Measurements from ENCODE around the gene TSPAN9.

DNA sequence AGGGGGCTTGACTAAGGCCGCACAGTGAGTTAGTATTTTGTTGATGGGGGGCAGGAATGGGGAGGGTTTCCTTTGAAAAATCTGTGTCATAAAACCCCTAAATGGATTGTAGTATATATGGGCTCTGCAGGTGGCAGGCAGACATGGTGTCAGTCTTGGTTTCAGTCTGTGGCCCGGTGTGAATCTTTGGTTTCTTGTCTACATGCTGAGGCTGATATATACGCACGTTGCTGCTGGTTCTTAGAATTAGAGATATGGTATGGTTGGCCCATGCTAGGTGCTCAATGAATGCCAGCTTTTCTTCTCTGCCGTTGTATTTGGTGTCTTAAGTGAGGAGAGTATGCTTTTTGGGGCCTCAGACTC lies 73.1 kb downstream of the TSPAN9 start:
- TF ChIP-seq, protein P1, sequence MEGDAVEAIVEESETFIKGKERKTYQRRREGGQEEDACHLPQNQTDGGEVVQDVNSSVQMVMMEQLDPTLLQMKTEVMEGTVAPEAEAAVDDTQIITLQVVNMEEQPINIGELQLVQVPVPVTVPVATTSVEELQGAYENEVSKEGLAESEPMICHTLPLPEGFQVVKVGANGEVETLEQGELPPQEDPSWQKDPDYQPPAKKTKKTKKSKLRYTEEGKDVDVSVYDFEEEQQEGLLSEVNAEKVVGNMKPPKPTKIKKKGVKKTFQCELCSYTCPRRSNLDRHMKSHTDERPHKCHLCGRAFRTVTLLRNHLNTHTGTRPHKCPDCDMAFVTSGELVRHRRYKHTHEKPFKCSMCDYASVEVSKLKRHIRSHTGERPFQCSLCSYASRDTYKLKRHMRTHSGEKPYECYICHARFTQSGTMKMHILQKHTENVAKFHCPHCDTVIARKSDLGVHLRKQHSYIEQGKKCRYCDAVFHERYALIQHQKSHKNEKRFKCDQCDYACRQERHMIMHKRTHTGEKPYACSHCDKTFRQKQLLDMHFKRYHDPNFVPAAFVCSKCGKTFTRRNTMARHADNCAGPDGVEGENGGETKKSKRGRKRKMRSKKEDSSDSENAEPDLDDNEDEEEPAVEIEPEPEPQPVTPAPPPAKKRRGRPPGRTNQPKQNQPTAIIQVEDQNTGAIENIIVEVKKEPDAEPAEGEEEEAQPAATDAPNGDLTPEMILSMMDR (IDR thresholded peaks at IDR 0.05), result no peak
- TF ChIP-seq, protein P2, sequence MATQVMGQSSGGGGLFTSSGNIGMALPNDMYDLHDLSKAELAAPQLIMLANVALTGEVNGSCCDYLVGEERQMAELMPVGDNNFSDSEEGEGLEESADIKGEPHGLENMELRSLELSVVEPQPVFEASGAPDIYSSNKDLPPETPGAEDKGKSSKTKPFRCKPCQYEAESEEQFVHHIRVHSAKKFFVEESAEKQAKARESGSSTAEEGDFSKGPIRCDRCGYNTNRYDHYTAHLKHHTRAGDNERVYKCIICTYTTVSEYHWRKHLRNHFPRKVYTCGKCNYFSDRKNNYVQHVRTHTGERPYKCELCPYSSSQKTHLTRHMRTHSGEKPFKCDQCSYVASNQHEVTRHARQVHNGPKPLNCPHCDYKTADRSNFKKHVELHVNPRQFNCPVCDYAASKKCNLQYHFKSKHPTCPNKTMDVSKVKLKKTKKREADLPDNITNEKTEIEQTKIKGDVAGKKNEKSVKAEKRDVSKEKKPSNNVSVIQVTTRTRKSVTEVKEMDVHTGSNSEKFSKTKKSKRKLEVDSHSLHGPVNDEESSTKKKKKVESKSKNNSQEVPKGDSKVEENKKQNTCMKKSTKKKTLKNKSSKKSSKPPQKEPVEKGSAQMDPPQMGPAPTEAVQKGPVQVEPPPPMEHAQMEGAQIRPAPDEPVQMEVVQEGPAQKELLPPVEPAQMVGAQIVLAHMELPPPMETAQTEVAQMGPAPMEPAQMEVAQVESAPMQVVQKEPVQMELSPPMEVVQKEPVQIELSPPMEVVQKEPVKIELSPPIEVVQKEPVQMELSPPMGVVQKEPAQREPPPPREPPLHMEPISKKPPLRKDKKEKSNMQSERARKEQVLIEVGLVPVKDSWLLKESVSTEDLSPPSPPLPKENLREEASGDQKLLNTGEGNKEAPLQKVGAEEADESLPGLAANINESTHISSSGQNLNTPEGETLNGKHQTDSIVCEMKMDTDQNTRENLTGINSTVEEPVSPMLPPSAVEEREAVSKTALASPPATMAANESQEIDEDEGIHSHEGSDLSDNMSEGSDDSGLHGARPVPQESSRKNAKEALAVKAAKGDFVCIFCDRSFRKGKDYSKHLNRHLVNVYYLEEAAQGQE (IDR thresholded peaks at IDR 0.05; ENCODE audit: insufficient read depth in 1 of 2, low read depth in 2 of 2, low read length in 1 of 2), result no peak
- TF ChIP-seq SIN3A (IDR thresholded peaks at IDR 0.05; ENCODE audit: borderline replicate concordance, insufficient read depth, low read depth, low read length) (no peak), POLR2AphosphoS5 (IDR thresholded peaks at IDR 0.05; ENCODE audit: low read depth, low read length) (no peak)
